ENCODE data around the gene TMEM207.

DNA sequence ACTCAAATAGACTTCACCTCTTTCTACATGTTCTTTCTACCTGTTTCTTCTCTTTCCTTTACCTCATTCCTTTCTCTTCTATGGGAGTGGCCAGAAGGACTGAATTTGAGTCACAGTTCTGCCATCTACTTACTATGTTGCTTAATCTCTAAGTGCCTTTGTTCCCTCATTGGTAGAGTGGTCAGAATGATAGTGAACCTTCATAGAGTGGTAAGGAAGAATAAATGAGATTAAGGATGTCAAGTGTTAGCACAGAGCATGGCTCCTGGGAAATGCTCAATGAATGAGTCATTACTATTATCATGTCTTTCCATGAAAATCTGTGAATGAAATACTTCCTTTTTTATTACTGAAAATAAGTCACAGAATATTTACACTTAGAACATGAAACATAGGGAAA, 17.5 kb downstream of the TMEM207 start:
- TF ChIP-seq, protein P1, sequence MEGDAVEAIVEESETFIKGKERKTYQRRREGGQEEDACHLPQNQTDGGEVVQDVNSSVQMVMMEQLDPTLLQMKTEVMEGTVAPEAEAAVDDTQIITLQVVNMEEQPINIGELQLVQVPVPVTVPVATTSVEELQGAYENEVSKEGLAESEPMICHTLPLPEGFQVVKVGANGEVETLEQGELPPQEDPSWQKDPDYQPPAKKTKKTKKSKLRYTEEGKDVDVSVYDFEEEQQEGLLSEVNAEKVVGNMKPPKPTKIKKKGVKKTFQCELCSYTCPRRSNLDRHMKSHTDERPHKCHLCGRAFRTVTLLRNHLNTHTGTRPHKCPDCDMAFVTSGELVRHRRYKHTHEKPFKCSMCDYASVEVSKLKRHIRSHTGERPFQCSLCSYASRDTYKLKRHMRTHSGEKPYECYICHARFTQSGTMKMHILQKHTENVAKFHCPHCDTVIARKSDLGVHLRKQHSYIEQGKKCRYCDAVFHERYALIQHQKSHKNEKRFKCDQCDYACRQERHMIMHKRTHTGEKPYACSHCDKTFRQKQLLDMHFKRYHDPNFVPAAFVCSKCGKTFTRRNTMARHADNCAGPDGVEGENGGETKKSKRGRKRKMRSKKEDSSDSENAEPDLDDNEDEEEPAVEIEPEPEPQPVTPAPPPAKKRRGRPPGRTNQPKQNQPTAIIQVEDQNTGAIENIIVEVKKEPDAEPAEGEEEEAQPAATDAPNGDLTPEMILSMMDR (IDR thresholded peaks at IDR 0.05), result no peak
- TF ChIP-seq POLR2A (IDR thresholded peaks at IDR 0.05), result no peak
